GM19193 (cell line): ENCODE data around the gene GXYLT1.

Experiments
- POLR2A ChIP-seq: IDR thresholded peaks from 4 replicates; pipeline ENCODE4 v1.6.1; 2011; ENCODE audit not compliant: insufficient read depth, insufficient read length; ENCODE audit errors: extremely low read depth

The GXYLT1 gene

GRCh38 chr12:42085594-42085993 is 59.1 kb downstream of the GXYLT1 start:
- no peak for TF ChIP-seq POLR2A

DNA sequence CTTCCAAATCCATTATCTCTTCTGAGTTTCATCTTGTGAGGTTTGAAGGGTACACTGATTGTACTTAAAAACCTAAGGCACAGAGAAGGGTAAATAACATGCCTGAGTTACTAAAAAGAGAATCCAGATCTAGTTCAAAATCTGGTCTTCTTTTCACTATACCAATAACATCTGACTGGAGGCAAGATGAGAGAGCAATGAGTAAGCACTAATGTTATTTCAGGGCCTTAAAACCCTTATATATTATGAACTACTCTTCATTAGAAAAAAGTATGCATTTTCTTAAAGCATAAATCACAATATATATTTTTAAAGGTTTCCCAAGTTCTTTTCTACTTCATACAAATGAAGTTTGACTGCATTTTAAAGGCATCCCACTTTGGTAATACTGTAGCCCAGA is 60.2 kb downstream of the GXYLT1 start:
- TF ChIP-seq POLR2A: no peak

GRCh38 chr12:42076976-42077375 is 67.7 kb downstream of the GXYLT1 start:
- no peak for TF ChIP-seq POLR2A

GRCh38 chr12:42070036-42070435 is 74.6 kb downstream of the GXYLT1 start:
- TF ChIP-seq POLR2A: no peak

DNA sequence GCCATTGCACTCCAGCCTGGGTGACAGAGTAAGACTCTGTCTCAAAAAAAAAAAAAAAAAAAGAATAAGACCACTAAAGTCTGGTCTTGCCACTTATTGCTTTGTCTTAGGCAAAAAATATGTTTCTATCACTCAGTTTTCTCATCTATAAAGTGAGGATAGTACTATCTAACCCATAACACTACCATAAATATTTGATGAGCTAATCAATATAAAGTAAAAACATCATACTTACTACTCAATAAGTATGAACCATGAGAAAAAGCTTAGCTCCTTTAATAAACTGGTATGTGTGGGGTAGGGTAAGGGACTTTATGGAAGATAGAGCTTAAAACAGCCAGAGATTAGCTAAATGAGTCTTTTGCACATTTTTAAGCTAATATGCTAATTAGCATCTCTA is 85.5 kb downstream of the GXYLT1 start:
- TF ChIP-seq POLR2A: no peak

DNA sequence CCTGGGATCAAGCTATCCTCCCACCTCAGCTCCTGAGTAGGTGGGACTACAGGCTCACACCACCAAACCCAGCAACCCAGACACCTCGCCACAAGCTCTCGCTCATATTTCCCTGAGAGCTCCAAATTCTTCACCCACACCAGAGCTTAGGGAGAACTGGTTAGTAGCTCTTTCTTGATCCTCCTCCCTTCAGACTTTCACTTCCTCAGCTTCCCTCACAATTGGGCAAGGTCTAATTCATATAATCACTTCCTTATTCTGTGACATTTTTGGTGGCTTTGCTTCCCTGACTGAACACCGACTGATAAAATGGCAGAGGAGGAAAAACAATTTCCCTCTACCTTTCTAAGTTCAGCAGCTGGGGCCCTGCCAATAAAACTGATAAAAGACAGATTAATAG is 88.5 kb downstream of the GXYLT1 start:
- no peak for TF ChIP-seq POLR2A

GRCh38 chr12:42053456-42053855 is 91.2 kb downstream of the GXYLT1 start:
- TF ChIP-seq POLR2A: no peak

- TF ChIP-seq POLR2A: no peak
Measured at GRCh38 chr12:42039577-42039976, 105.1 kb downstream of the GXYLT1 start.

DNA sequence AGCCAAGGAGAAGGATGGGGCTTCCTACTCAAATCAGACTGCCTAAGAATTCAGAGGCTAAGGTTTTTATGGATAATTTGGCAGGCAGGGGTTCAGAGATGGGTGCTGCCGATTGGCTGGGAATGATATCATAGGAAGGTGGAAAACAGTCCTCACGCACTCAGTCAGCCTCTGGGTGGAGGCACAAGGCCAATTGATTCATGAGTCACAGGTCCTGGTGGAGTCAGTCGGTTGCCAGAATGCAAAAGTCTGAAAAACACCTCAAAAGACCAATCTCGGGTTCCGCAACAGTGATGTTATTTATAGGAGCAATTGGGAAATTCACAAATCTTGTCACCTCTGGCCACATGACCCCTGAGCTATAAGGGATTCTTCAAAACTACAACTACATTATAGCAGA is 105.5 kb downstream of the GXYLT1 start:
- no peak for TF ChIP-seq POLR2A

DNA sequence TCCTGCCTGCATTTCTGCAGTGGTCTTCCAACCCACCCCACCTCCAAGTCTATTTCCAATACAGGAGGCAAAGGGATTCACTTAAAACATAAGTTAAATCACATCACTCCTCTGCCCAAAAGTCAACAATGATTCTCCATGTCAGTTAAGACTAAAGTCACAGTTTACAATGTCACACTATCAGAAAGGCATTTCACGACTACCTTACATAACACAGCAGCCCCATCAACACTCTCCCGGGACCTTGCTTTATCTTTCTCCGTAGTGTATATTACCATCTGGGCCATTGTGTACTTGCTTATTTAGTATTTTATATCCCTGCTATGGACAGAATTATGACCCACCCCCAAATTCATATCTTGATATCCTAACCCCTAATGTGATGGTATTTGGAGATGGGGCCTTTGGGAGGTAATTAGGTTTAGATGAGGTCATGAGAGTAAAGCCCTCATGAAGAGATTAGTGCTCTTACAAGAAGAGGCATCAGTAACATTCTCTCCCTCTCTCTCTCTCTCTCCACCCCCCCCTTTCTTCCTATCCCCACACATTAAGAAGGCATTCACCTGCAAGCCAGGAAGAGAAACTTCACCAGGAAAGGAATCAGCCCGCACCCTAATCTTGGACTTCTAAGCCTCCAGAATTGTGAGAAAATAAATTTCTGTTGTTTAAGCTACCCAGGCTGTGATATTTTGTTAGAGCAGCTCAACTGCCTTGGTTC is 112.7 kb downstream of the GXYLT1 start:
- TF ChIP-seq POLR2A: no peak
